HFFc6 (cell line): ENCODE data around the gene FCRL4. TPM values are rescaled to one million over a fixed set of nuclear protein-coding genes. Genes with fewer than 3 reads are reported as not detected.

Experiments used
- DNase-seq: peaks from one replicate; pipeline ENCODE4 v3.0.0-alpha.2; 2018
- H3K27ac Mint-ChIP-seq: 2 replicates; pipeline ENCODE4 v1.8.0; 2020; ENCODE audit warnings: mild to moderate bottlenecking, mixed read lengths
- H3K27me3 Mint-ChIP-seq: 2 replicates; pipeline ENCODE4 v1.8.0; 2021; ENCODE audit warnings: mild to moderate bottlenecking, moderate library complexity, mixed read lengths; ENCODE audit not compliant: insufficient read depth
- H3K36me3 Mint-ChIP-seq: 2 replicates; pipeline ENCODE4 v1.8.0; 2021; ENCODE audit warnings: low read depth, mixed read lengths
- H3K4me1 Mint-ChIP-seq: 2 replicates; pipeline ENCODE4 v1.8.0; 2020; ENCODE audit warnings: low read depth, mixed read lengths
- H3K4me3 Mint-ChIP-seq: 2 replicates; pipeline ENCODE4 v1.8.0; 2020; ENCODE audit warnings: mild to moderate bottlenecking, moderate library complexity, mixed read lengths
- H3K9me3 Mint-ChIP-seq: 2 replicates; pipeline ENCODE4 v1.8.0; 2020; ENCODE audit warnings: mild to moderate bottlenecking, mixed read lengths
- CTCF ChIP-seq: fragments of 200-600 bp; sonication (generic); IDR thresholded peaks from 2 replicates; pipeline ENCODE4 v1.5.0; 2021; ENCODE audit warnings: antibody characterized with exemption, mild to moderate bottlenecking
- total RNA-seq, 6 experiments: library from RNA; stranded (reverse); fragmentation: NEBNext Ultra II Directional; extraction: Animal tissue kit (Norgen Biotek cat#: 25700); gene quantifications; 2 replicates in 1 of 6; 3 replicates in 5 of 6; pipeline ENCODE4 v1.2.3, GENCODE V29; 2021

FCRL4 gene
- total RNA-seq, 6 experiments from 2014 or later, result not detected

- peaks cover 6% of the 10 kb centered on the region; the same call in 1 of the 2 replicates for H3K27me3 Mint-ChIP-seq
- no peaks in the 10 kb centered on the region for H3K4me1 Mint-ChIP-seq
- peak; percentile 16; the same call in 1 of the 2 replicates for TF ChIP-seq CTCF
- no peak overlapping the region for H3K4me3 Mint-ChIP-seq
- no peak for DNase-seq
- no peaks in the 10 kb centered on the region for H3K36me3 Mint-ChIP-seq
- H3K27ac Mint-ChIP-seq, result no peak overlapping the region
- H3K9me3 Mint-ChIP-seq, result peaks cover 16% of the 10 kb centered on the region; the same call in 1 of the 2 replicates
Measured at GRCh38 chr1:157626099-157626498, 28.2 kb upstream of the FCRL4 start.

DNA sequence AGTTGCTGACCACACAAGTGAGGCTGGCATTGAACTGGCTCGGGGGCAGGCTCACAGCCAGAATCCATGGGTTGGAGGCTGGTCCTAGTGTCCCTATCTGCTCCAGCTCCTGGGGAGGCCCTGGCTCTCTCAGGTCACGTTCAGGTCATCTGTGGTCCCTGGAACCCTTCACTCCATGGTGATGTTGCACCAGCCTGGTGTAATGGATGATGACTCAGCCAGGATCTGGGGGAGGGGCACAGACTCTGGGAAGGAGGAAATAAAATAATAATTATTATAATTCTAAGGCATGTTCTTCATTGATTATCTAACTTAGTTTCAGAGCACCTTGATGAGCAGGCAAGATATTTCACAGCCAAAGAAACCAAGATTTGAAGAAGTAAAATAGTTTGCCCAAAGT, 26.6 kb upstream of the FCRL4 start:
- Mint-ChIP-seq H3K4me3 (no peak overlapping the region), H3K27ac (no peak overlapping the region), H3K27me3 (peaks cover 6% of the 10 kb centered on the region; the same call in 1 of the 2 replicates), H3K9me3 (peaks cover 12% of the 10 kb centered on the region; the same call in 1 of the 2 replicates), H3K4me1 (no peaks in the 10 kb centered on the region), H3K36me3 (no peaks in the 10 kb centered on the region)
- no peak for TF ChIP-seq CTCF
- DNase-seq, result no peak

DNA sequence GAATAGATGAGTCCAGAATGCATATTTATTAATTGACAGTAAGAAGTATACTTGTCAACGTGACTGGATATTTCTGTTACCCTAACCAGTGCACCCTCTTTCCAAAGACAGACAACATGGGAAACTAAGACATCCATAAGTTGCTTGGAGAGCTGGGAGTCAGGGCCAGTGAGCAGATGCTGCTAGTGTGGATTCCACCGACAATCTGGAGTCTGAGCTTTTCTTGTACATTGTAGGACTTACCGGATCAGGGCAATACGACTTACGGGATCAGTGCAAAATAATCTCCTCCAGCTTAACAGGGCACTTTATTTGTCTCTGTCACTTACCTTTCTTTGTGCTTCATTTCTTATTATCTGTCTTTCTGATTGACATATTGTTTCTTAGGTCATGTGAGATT, 24.6 kb upstream of the FCRL4 start:
- H3K27me3 Mint-ChIP-seq, result peaks cover 6% of the 10 kb centered on the region; the same call in 1 of the 2 replicates
- TF ChIP-seq CTCF, result no peak
- no peaks in the 10 kb centered on the region for H3K36me3 Mint-ChIP-seq
- no peak overlapping the region for H3K4me3 Mint-ChIP-seq
- no peak overlapping the region for H3K27ac Mint-ChIP-seq
- H3K4me1 Mint-ChIP-seq, result no peaks in the 10 kb centered on the region
- peaks cover 12% of the 10 kb centered on the region; the same call in 1 of the 2 replicates for H3K9me3 Mint-ChIP-seq
- DNase-seq, result no peak

DNA sequence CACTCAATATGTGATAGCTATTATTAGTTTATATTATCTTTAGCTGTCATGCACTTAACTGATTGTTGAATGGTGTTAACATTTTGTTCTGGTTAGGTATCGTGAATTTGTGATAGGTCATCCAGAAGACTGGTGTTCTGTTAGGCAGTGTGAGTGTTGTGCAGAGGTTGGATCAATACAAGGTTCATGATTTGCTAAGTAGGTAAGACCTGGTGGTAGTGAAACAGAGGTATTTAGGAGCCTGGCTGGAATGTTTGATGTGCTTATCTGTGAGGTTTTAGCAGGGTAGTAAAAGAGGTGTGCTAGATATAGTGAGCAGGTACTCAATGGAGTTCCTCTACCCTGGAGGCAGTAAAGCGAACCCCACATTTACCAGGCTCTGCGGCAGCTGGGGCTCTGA, 20.3 kb upstream of the FCRL4 start:
- no peak for DNase-seq
- no peaks in the 10 kb centered on the region for H3K27me3 Mint-ChIP-seq
- H3K4me1 Mint-ChIP-seq, result no peaks in the 10 kb centered on the region
- no peaks in the 10 kb centered on the region for H3K36me3 Mint-ChIP-seq
- H3K4me3 Mint-ChIP-seq, result no peak overlapping the region
- H3K9me3 Mint-ChIP-seq, result no peaks in the 10 kb centered on the region; the same call in 1 of the 2 replicates
- no peak overlapping the region for H3K27ac Mint-ChIP-seq
- no peak for TF ChIP-seq CTCF

DNA sequence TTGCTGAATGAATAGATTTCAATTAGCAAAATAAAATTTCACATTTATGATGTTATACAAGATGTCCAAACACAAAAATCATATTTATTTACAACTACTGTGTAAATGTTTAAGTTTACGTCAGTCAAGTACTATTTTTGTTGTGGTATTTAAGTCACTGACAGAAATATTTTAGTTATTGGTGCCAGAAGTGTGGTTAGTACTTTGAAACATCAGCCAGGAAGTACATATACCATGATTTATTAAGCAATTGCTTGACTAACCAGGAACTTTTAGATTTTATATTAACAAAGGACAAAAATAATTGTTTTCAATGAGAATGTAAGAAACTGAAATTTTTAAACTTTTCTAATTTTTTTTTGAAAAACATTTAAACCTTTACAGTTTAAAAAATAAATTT, 2.4 kb upstream of the FCRL4 start:
- Mint-ChIP-seq H3K27me3 (peaks cover 2% of the 10 kb centered on the region; the same call in 1 of the 2 replicates), H3K36me3 (no peaks in the 10 kb centered on the region), H3K27ac (no peak overlapping the region), H3K4me1 (no peaks in the 10 kb centered on the region), H3K4me3 (no peak overlapping the region), H3K9me3 (no peaks in the 10 kb centered on the region; the same call in 1 of the 2 replicates)
- no peak for DNase-seq
- no peak for TF ChIP-seq CTCF

GRCh38 chr1:157596384-157596783, 1.5 kb downstream of the FCRL4 start:
- Mint-ChIP-seq H3K4me1 (no peaks in the 10 kb centered on the region), H3K4me3 (no peak overlapping the region), H3K9me3 (no peaks in the 10 kb centered on the region), H3K27me3 (peaks cover 2% of the 10 kb centered on the region; the same call in 1 of the 2 replicates), H3K27ac (no peak overlapping the region), H3K36me3 (no peaks in the 10 kb centered on the region)
- no peak for DNase-seq
- no peak for TF ChIP-seq CTCF
